GM23338 (cell line): Measurements from ENCODE around the gene NAPB. TPM values are rescaled to one million over a fixed set of nuclear protein-coding genes. Genes with fewer than 3 reads are reported as not detected.

Experiments
- ATAC-seq: fragments of 200-7000 bp; cut with Tn5 transposase; 3 replicates; pipeline ENCODE4 v1.9.1; 2020
- DNase-seq: peaks from one replicate; pipeline ENCODE4 v3.0.0-alpha.2; 2015; ENCODE audit warnings: low spot score
- H2AFZ ChIP-seq: fragments of 200-600 bp; sonication (generic); 2 replicates; pipeline ENCODE4 v1.8.0; 2016; ENCODE audit warnings: antibody characterized with exemption, mild to moderate bottlenecking, moderate library complexity
- H3F3A ChIP-seq: fragments of 200-600 bp; sonication (generic); replicated peaks from 2 replicates; pipeline ENCODE4 v1.8.0; 2017; ENCODE audit warnings: antibody characterized with exemption, mixed run types, low read depth
- H3K27ac ChIP-seq: fragments of 200-600 bp; sonication (generic); 2 replicates; pipeline ENCODE4 v1.6.1; 2016; ENCODE audit warnings: low read depth
- H3K27me3 ChIP-seq: fragments of 200-600 bp; sonication (generic); 2 replicates; pipeline ENCODE4 v1.8.0; 2016; ENCODE audit warnings: mild to moderate bottlenecking, mixed run types, moderate library complexity; ENCODE audit not compliant: insufficient read depth
- H3K36me3 ChIP-seq: fragments of 200-600 bp; sonication (generic); 2 replicates; pipeline ENCODE4 v1.8.0; 2016; ENCODE audit warnings: mild to moderate bottlenecking; ENCODE audit not compliant: insufficient read depth
- H3K4me1 ChIP-seq: fragments of 200-600 bp; sonication (generic); 2 replicates; pipeline ENCODE4 v1.8.0; 2016; ENCODE audit warnings: mild to moderate bottlenecking, moderate library complexity; ENCODE audit not compliant: insufficient read depth
- H3K4me2 ChIP-seq: fragments of 200-600 bp; sonication (generic); 2 replicates; pipeline ENCODE4 v1.7.1; 2017; ENCODE audit warnings: mixed run types
- H3K4me3 ChIP-seq: fragments of 200-600 bp; sonication (generic); 2 replicates; pipeline ENCODE4 v1.6.1; 2016; ENCODE audit warnings: mixed run types
- H3K79me2 ChIP-seq: fragments of 200-600 bp; sonication (generic); replicated peaks from 2 replicates; pipeline ENCODE4 v1.8.0; 2017; ENCODE audit warnings: mild to moderate bottlenecking; ENCODE audit not compliant: insufficient read depth
- H3K9me2 ChIP-seq: fragments of 200-600 bp; sonication (generic); 2 replicates; pipeline ENCODE4 v1.8.0; 2017; ENCODE audit not compliant: insufficient read depth
- H4K20me1 ChIP-seq: fragments of 200-600 bp; sonication (generic); replicated peaks from 2 replicates; pipeline ENCODE4 v1.8.0; 2017; ENCODE audit warnings: mild to moderate bottlenecking; ENCODE audit not compliant: insufficient read depth
- H3K27ac Mint-ChIP-seq: 2 replicates; pipeline ENCODE4 v1.8.0; 2020; ENCODE audit warnings: inconsistent platforms, mild to moderate bottlenecking, moderate library complexity, mixed read lengths
- H3K27me3 Mint-ChIP-seq: 3 replicates; pipeline ENCODE4 v1.8.0; 2022; ENCODE audit warnings: low read depth, mild to moderate bottlenecking, moderate library complexity, mixed read lengths, inconsistent platforms; ENCODE audit not compliant: insufficient read depth, poor library complexity
- H3K36me3 Mint-ChIP-seq: 3 replicates; pipeline ENCODE4 v1.8.0; 2021; ENCODE audit warnings: low read depth, mild to moderate bottlenecking, inconsistent platforms, moderate library complexity, mixed read lengths
- H3K4me1 Mint-ChIP-seq: 3 replicates; pipeline ENCODE4 v1.8.0; 2020; ENCODE audit warnings: mild to moderate bottlenecking, inconsistent platforms, mixed read lengths
- H3K4me3 Mint-ChIP-seq: 3 replicates; pipeline ENCODE4 v1.8.0; 2021; ENCODE audit warnings: moderate library complexity, mild to moderate bottlenecking, inconsistent platforms, mixed read lengths
- H3K9me3 Mint-ChIP-seq: 3 replicates; pipeline ENCODE4 v1.8.0; 2020; ENCODE audit warnings: moderate library complexity, mild to moderate bottlenecking, inconsistent platforms, mixed read lengths
- CREB1 ChIP-seq: fragments of 250-450 bp; sonication (Bioruptor Pico); IDR thresholded peaks from 2 replicates; pipeline ENCODE4 v1.5.0; 2020; ENCODE audit warnings: low read depth, mild to moderate bottlenecking, moderate library complexity
- CTCF ChIP-seq, 2 experiments: fragments of 200-600 bp in 1 of 2; sonication (generic) in 1 of 2; conservative IDR thresholded peaks; 2 replicates each; pipeline versions ENCODE4 v1.5.1 to v1.6.1; 2016 to 2017; ENCODE audit warnings: antibody characterized with exemption in 2 of 2, low read depth in 2 of 2, mild to moderate bottlenecking in 2 of 2, moderate library complexity in 1 of 2
- EZH2 ChIP-seq: fragments of 200-600 bp; sonication (generic); IDR thresholded peaks from one replicate; pipeline ENCODE4 v1.8.0; 2017; ENCODE audit warnings: antibody characterized with exemption, mild to moderate bottlenecking, low read depth; ENCODE audit not compliant: unreplicated experiment
- EZH2phosphoT487 ChIP-seq: fragments of 200-600 bp; sonication (generic); IDR thresholded peaks from one replicate; pipeline ENCODE4 v1.8.1; 2018; ENCODE audit warnings: antibody characterized with exemption; ENCODE audit not compliant: unreplicated experiment
- JUNB ChIP-seq: IDR thresholded peaks from one replicate; pipeline ENCODE4 v1.6.1; 2016; ENCODE audit warnings: antibody characterized with exemption; ENCODE audit not compliant: unreplicated experiment
- NANOG ChIP-seq: IDR thresholded peaks from 2 replicates; pipeline ENCODE4 v1.6.1; 2016; ENCODE audit warnings: antibody characterized with exemption, borderline replicate concordance
- POLR2AphosphoS5 ChIP-seq: IDR thresholded peaks from 2 replicates; pipeline ENCODE4 v1.6.1; 2016; ENCODE audit warnings: antibody characterized with exemption, low read depth
- REST ChIP-seq: IDR thresholded peaks from one replicate; pipeline ENCODE4 v1.6.1; 2018; ENCODE audit warnings: antibody characterized with exemption; ENCODE audit not compliant: unreplicated experiment
- STAT1 ChIP-seq: IDR thresholded peaks from one replicate; pipeline ENCODE4 v1.6.1; 2016; ENCODE audit warnings: antibody characterized with exemption; ENCODE audit not compliant: unreplicated experiment
- ZNF114 ChIP-seq: fragments of 250-450 bp; sonication (Bioruptor Pico); IDR thresholded peaks from 2 replicates; pipeline ENCODE4 v1.5.0; 2020; ENCODE audit warnings: mild to moderate bottlenecking, moderate library complexity
- ZNF331 ChIP-seq: fragments of 250-450 bp; sonication (Bioruptor Pico); IDR thresholded peaks from 2 replicates; pipeline ENCODE4 v1.5.0; 2020; ENCODE audit warnings: low read depth, mild to moderate bottlenecking, moderate library complexity
- ZNF462 ChIP-seq: fragments of 250-450 bp; sonication (Bioruptor Pico); IDR thresholded peaks from 2 replicates; pipeline ENCODE4 v1.5.0; 2020; ENCODE audit warnings: mild to moderate bottlenecking, moderate library complexity
- polyA plus RNA-seq: library from polyadenylated mRNA; unstranded; fragments of >200 nt; fragmentation: Nextera tagmentation; extraction: Ambion mirVana; gene quantifications from 2 replicates; pipeline ENCODE4 v1.2.1, GENCODE V29; 2016
- total RNA-seq: library from RNA; depleted of rRNA; stranded (reverse); fragments of >200 nt; shearing (Covaris generic); gene quantifications from 2 replicates; pipeline ENCODE4 v1.2.3, GENCODE V29; 2014
- TF ChIP-seq, protein P1 (sequence below): IDR thresholded peaks from 2 replicates; pipeline ENCODE4 v1.6.1; 2016; ENCODE audit warnings: antibody characterized with exemption

NAPB gene
- total and polyA plus RNA-seq, 2 experiments from 2014 or later, result 7.3 to 18.1 TPM

DNA sequence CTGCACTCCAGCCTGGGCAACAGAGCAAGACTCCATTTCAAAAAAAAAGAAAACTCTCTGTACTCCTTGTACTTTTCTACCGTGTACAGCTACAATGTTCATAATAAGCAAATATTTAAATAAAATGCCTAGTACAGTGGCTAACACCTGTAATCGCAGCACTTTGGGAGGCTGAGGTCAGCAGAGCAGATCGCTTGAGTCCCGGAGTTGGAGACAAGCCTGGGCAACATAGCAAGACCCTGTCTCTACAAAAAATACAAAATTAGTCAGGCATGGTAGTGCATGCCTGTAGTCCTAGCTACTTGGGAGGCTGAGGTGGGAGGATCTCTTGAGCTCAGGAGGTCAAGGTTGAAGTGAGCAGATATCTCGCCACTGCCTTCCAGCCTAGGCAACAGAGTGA is 5.7 kb downstream of the NAPB start:
- ATAC-seq (no peak), DNase-seq (no peak)
- no peaks in the 10 kb centered on the region for H3K36me3 ChIP-seq
- H3K27me3 ChIP-seq, result no peaks in the 10 kb centered on the region
- H3K9me2 ChIP-seq, result no peaks in the 10 kb centered on the region
- H4K20me1 ChIP-seq, result peaks cover 48% of the 10 kb centered on the region
- no peak overlapping the region for H3K27ac ChIP-seq
- H3K4me3 Mint-ChIP-seq, result no peak overlapping the region
- no peaks in the 10 kb centered on the region for H3K9me3 Mint-ChIP-seq
- peaks cover 11% of the 10 kb centered on the region for H3K4me1 ChIP-seq
- no peak overlapping the region for H3K4me2 ChIP-seq
- H3K36me3 Mint-ChIP-seq, result no peaks in the 10 kb centered on the region; the same call in 2 of the 3 replicates
- H3K4me1 Mint-ChIP-seq, result peaks cover 19% of the 10 kb centered on the region
- H3F3A ChIP-seq, result no peaks in the 10 kb centered on the region
- TF ChIP-seq JUNB, result no peak
- TF ChIP-seq, protein P1, sequence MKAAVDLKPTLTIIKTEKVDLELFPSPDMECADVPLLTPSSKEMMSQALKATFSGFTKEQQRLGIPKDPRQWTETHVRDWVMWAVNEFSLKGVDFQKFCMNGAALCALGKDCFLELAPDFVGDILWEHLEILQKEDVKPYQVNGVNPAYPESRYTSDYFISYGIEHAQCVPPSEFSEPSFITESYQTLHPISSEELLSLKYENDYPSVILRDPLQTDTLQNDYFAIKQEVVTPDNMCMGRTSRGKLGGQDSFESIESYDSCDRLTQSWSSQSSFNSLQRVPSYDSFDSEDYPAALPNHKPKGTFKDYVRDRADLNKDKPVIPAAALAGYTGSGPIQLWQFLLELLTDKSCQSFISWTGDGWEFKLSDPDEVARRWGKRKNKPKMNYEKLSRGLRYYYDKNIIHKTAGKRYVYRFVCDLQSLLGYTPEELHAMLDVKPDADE, result no peak
- no peak for TF ChIP-seq EZH2
- TF ChIP-seq CTCF (conservative IDR thresholded peaks at IDR 0.05; ENCODE audit: low read depth in 2 of 2), result no peak
- TF ChIP-seq ZNF114 (CRISPR knock-in tag), result no peak
- TF ChIP-seq POLR2AphosphoS5, result no peak
- TF ChIP-seq NANOG, result no peak
- no peak for TF ChIP-seq ZNF462 (CRISPR knock-in tag)
- no peak for TF ChIP-seq ZNF331
- TF ChIP-seq STAT1, result no peak
- no peak for TF ChIP-seq CREB1 (CRISPR knock-in tag)
- TF ChIP-seq REST, result no peak
- no peak for TF ChIP-seq EZH2phosphoT487
- H3K27ac Mint-ChIP-seq, result no peak overlapping the region
- H3K4me3 ChIP-seq, result no peak overlapping the region
- no peaks in the 10 kb centered on the region for H3K27me3 Mint-ChIP-seq
- H3K79me2 ChIP-seq, result peaks cover 100% of the 10 kb centered on the region
- no peak overlapping the region for H2AFZ ChIP-seq
